ENCODE data around the gene ATXN2. TPM values are rescaled to one million over a fixed set of nuclear protein-coding genes. Genes with fewer than 3 reads are reported as not detected.
"Not testable (repeated sequence)": the region's sequence is repeated elsewhere in the genome, so short reads cannot be mapped to it uniquely, and the experiment has no call there.

Gene ATXN2
- total RNA-seq, 1 donor from 2014 or later, result 23.2 TPM

DNA sequence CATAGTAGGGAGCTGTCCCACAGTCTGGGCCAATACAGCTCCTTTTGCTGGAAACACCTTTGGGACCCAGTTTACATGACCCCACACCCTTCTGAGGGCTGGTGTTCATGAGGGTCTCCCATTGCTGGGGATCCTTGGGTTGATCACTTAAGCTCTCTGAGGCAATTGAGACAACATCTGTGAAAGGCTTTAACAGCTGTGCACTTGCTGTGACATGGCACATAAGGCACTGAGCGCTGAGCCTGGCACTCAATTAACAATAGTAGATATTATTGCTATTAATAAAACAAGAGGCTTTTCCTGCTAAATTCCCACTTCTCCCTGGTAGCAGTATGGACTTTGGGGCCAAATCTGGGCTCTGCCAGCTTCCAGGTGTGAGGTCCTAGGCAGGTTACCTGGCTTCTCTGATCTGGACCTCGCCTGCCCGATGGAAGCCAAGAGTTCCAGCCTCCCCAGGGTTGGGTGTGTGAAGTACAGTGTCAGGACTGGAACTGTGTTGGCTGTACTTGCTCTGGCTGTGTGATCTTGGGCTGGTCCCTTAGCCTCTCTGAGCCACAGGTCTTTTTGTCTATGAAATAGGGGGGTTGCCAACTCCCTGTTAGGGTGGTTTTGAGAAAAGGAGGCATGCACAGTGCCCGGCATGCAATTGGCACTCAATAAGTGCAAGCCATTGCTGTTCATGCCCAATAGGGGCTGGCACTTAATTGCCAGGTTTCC is 190.3 kb downstream of the ATXN2 start:
- DNase-seq (ENCODE audit: low spot score), result no peak
- ATAC-seq, result no peak

DNA sequence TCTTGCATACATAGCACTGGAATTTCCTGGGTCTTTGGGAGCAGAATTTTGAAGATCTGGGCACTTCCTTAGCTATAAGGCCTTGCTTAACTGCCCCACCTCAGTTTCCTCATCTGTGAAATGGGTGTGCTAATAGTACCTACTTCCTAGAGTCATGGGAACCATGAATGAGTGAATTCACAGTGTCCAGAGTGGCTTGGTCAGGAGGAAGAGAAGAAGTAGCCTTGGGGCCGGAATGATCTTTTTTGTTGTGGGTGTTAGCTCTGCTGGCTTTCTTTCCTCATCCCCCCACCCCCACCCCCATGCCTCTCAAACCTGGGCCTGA is 191.0 kb downstream of the ATXN2 start:
- ATAC-seq (no peak), DNase-seq (ENCODE audit: low spot score) (no peak)

DNA sequence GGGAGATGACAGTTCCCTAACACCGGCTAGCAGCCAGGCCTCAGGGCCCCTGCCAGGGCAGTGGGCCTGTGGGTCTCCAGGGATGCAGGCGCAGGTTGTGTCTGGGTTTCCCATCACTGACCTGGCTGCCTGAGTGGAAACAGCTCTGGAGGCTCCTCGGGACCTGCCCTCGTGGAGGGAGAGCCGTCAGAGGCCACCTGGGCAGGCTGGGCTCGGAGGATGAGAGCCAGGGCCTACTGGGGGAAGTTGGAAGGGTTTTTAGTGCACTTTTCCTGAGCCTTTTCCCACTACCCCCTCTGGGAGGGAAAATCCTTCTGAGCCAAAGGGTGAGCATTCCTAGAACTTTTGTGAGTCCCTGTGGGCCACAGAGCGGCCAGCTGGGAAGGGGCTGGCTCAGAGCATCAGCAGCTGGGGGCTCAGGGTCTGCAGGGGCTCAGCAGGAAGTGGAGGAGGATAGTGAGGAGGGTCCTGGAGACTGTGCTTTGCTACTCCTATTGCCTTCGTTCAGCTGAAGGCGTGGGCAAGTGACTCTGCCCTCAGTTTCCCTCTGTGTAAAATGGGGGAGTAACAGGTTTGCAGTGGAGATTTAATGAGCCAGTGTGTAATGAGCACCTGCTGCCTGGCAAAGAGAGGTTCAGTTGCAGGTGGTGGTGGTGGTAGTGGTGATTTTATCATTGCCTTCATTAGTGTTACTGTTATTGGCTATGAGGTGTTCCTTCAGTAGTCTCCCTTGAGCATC is 191.6 kb downstream of the ATXN2 start:
- DNase-seq (ENCODE audit: low spot score) (no peak), ATAC-seq (no peak)

DNA sequence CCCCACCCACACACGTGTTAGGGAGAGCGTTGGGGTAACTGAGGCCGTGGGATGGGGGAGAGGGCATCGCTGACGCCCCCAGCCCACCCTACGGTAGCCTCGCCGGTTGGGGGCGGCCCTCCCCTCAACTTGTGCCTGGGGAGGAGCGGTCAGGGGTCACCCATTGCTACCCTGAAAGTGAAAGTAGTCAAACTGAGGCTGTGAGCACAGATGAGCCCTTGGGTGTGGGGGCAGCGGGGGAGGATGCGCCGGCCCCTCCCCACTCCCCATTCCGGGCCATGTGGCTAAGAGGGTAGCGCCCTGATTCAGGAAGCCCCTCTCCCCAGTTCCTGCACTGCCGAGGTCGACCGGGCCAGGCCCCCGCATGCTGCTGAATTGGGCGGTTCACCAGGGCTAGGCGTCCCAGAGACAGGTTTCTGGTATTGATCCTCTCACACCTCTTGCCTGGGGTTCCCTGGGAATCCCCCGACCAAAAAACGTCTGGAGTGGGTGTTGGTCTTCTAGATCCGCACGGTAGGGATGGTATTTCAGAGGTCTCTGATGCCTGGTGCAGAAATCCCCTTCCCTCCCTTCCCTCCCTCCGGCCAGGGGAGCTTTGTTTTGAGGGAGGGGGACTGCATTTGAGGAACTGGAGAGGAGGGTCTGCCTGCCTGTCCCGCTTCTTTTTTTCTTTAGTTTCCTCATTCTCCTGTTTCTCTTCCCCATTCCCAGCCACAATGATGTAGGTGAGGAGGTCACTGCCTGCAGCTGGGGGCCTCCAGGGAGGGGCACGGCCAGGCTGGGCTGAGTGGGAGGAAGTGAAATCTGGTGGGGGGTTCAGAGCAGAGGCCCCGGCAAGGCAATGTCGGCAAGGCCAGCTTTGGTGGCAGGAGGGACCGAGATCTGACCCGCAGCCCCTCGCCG is 192.4 kb downstream of the ATXN2 start:
- no peak for ATAC-seq

DNA sequence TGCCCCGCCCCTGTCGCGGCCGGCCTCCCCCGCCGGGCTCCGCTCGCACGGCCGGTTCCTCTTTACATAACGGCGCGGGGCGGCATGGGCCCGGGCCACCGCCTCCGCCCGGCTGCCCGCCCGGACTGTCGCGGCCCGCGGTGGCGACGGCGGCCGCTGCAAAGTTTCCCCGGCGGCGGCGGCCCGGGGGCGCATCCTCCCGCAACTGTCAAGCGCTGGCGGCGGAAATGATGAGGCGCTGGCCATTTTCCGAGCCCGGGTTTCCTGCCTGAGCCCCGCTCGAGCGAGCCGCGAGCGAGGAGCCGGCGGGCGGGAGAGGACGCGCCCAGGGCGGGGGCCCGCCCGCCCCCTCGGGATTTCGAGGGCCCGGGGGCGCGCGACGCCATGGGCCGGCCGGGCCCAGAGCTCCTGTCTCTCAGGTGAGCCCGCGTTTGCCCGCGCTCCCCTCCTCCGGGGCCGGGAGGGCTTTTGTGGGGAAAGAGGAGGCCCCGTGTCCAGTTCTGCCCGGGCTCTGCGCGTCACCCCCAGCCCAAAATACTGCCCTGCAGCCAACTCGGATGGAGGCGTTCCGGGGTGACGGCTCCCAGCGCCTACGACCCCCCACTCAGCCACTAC is 193.1 kb downstream of the ATXN2 start, which contains the start of gene SH2B3:
TSS of gene SH2B3 (plus strand) at position 65 of the 615 bp plus-strand sequence. CDS start 12,223 bp downstream, outside the sequence.
- no peak for DNase-seq (ENCODE audit: low spot score)
- ATAC-seq, result peak; percentile 1

More for the DNA sequence above, 192.4 kb downstream of the ATXN2 start:
- DNase-seq (ENCODE audit: low spot score), result no peak

DNA sequence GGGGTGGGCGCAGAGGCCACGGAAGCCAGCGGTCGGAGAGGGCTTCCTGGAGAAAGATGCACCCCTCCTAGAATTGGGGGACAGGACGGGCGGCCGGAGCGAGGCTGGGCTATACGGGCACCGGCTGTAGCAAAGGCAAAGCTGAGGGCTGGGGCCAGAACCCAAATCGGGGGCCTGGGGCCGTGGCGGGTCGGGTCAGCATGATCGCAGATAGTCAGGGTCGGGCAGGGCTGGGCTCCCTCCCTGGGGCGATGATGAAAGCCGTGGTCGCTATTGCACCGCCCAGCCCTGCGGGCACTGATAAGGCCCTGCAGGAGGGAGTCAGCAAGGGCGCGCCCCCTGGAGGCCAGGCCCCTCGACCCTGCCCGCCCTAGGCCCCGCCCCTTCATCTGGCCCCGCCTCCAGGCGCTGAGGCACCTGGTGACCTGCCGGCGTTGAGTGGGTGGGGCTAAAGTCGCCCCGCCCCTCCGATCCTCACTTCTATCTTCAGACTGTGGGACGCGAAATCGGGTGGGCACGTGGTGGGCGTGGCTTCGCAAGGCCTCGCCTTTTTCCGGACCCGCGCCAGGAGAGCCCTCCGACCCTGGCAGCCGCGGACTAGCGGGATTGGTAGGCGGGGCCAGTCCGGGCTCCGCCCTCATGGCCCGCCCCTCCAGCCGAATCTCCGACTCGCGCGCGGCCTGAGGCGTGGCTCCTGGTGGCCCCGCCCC is 193.8 kb downstream of the ATXN2 start:
- DNase-seq (ENCODE audit: low spot score) (peak; percentile 97), ATAC-seq (peak; percentile 87)

DNA sequence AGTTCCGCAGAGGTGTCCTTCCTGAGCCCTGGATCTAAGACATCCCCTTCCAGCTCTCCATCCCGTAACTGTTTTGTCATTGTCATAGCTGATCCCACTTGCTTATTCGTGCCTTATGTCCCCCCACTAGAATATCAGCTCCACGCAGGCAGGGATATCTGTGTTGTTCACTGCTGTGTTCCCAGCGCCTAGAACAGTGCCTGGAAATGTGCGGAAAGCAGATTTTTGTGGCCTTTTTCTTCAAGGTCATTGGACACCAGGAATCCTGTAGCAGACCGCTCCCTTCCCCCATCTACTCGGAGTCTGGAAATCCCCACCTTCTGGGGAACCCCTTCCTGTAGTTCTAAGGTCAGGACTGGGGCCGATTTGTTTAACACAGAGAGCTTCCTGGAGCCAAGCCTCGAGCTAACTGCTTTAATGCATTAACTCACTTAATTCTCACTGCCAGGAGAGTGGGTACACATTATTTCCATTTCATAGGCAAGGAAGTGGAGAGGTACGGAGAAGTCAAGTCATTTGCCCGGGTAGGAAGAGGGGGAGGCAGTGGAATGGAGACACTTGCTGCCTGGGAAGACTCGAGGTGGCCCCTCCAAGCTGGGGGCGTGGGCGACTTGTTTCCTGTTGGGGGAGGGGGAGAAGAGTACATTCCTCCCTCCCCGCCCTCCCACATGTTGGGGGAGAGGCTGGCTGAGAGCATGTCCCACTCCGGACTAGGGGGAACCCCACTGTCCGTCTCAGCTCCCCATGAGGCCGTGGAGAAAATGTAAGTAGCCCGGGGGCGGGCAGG is 194.6 kb downstream of the ATXN2 start:
- DNase-seq (ENCODE audit: low spot score) (no peak), ATAC-seq (no peak)

DNA sequence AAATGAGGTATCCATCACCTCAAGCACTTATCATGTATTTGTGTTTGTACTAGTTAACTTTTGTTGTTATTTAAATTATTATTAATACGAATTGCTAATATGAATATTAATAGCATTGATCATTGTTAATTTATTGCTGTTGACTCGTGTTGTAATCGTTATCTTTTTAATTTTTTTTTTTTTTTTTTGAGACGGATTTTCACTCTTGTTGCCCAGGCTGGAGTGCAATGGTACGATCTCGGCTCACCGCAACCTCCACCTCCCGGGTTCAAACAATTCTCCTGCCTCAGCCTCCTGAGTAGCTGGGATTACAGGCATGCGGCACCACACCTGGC is 196.7 kb downstream of the ATXN2 start:
- ATAC-seq; DNase-seq (ENCODE audit: low spot score): not testable (repeated sequence)

Other genes starting within 250 kb of the ATXN2 start
- gene PHETA1, start 230.2 kb downstream of the ATXN2 start, total RNA-seq, result 9.4 TPM
- 11.7 TPM for gene SH2B3, start 193.4 kb downstream of the ATXN2 start, total RNA-seq
- gene BRAP, start 86.6 kb upstream of the ATXN2 start, total RNA-seq, result 7.5 TPM
- 27.3 TPM for gene ACAD10, start 86.7 kb upstream of the ATXN2 start, total RNA-seq
- gene ALDH2, start 167.6 kb upstream of the ATXN2 start, total RNA-seq, result 1,121 TPM
- 19.3 TPM for gene MAPKAPK5, start 242.9 kb upstream of the ATXN2 start, total RNA-seq

Measured in left lobe of liver (tissue), 2 donors.